Liver (tissue), 9 donors: ENCODE data around the gene CBX2. TPM values are rescaled to one million over a fixed set of nuclear protein-coding genes. Genes with fewer than 3 reads are reported as not detected.

Source experiments
- DNase-seq: peaks from one replicate; pipeline ENCODE4 v3.0.0-alpha.2; 2017; ENCODE audit warnings: low spot score
- H3K27ac ChIP-seq, 2 donors: one replicate each; pipeline ENCODE4 v1.7.0; 2013; ENCODE audit warnings: inconsistent platforms in 2 of 2, low read length in 2 of 2, control low read depth in 1 of 2, low read depth in 1 of 2, mild to moderate bottlenecking in 1 of 2
- H3K27me3 ChIP-seq, 4 donors: one replicate each; pipeline versions ENCODE4 v1.6.1 to v1.7.0; 2013; ENCODE audit warnings: low read length in 3 of 4, inconsistent platforms in 1 of 4, mild to moderate bottlenecking in 1 of 4, moderate library complexity in 1 of 4; ENCODE audit not compliant: control insufficient read depth in 4 of 4, insufficient read depth in 4 of 4
- H3K36me3 ChIP-seq, 4 donors: one replicate each; pipeline versions ENCODE4 v1.6.1 to v1.7.0; 2013; ENCODE audit warnings: low read length in 3 of 4, mild to moderate bottlenecking in 3 of 4, low read depth in 1 of 4, moderate library complexity in 1 of 4; ENCODE audit not compliant: control insufficient read depth in 4 of 4, insufficient read depth in 3 of 4
- H3K4me1 ChIP-seq, 4 donors: one replicate each; pipeline versions ENCODE4 v1.6.1 to v1.7.0; 2013; ENCODE audit warnings: low read length in 3 of 4, mild to moderate bottlenecking in 3 of 4, moderate library complexity in 1 of 4; ENCODE audit not compliant: control insufficient read depth in 4 of 4, insufficient read depth in 4 of 4
- H3K4me3 ChIP-seq, 3 donors: one replicate each; pipeline versions ENCODE4 v1.6.1 to v1.7.0; 2013; ENCODE audit warnings: low read length in 3 of 3, control low read depth in 1 of 3, low read depth in 1 of 3, mild to moderate bottlenecking in 1 of 3
- H3K9ac ChIP-seq, 2 donors: one replicate each; pipeline ENCODE4 v1.7.0; 2013; ENCODE audit warnings: low read length in 2 of 2, mild to moderate bottlenecking in 2 of 2, moderate library complexity in 2 of 2, control low read depth in 1 of 2, low read depth in 1 of 2
- H3K9me3 ChIP-seq, 4 donors: one replicate each; pipeline versions ENCODE4 v1.6.1 to v1.7.0; 2013; ENCODE audit warnings: low read length in 3 of 4; ENCODE audit not compliant: control insufficient read depth in 4 of 4
- EGR1 ChIP-seq, 2 donors: IDR thresholded peaks; 2 replicates each; pipeline ENCODE4 v1.6.1; 2016 to 2018; ENCODE audit warnings: antibody characterized with exemption in 2 of 2, low read depth in 2 of 2
- FOXA1 ChIP-seq: IDR thresholded peaks from 2 replicates; pipeline ENCODE4 v1.6.1; 2016; ENCODE audit warnings: antibody characterized with exemption
- FOXA2 ChIP-seq: IDR thresholded peaks from 2 replicates; pipeline ENCODE4 v1.6.1; 2016; ENCODE audit warnings: antibody characterized with exemption
- GABPA ChIP-seq, 2 donors: IDR thresholded peaks in 1 of 2; conservative IDR thresholded peaks in 1 of 2; 2 replicates each; pipeline ENCODE4 v1.6.1; 2016; ENCODE audit warnings: antibody characterized with exemption in 2 of 2, mild to moderate bottlenecking in 1 of 2, moderate library complexity in 1 of 2
- HNF4G ChIP-seq: IDR thresholded peaks from 2 replicates; pipeline ENCODE4 v1.6.1; 2016; ENCODE audit warnings: antibody characterized with exemption
- JUND ChIP-seq, 2 donors: IDR thresholded peaks; 2 replicates each; pipeline ENCODE4 v1.6.1; 2016; ENCODE audit warnings: antibody characterized with exemption in 2 of 2
- NR2F2 ChIP-seq: IDR thresholded peaks from 2 replicates; pipeline ENCODE4 v1.6.1; 2016; ENCODE audit warnings: antibody characterized with exemption
- SP1 ChIP-seq: IDR thresholded peaks from 2 replicates; pipeline ENCODE4 v1.6.1; 2018; ENCODE audit warnings: antibody characterized with exemption, mild to moderate bottlenecking
- TAF1 ChIP-seq: conservative IDR thresholded peaks from 2 replicates; pipeline ENCODE4 v1.6.1; 2016; ENCODE audit warnings: antibody characterized with exemption, mild to moderate bottlenecking
- YY1 ChIP-seq: IDR thresholded peaks from 2 replicates; pipeline ENCODE4 v1.6.1; 2016; ENCODE audit warnings: antibody characterized with exemption, mild to moderate bottlenecking
- WGBS: extraction: QIAGEN DNeasy Blood & Tissue Kit; methylation state at CpG from one replicate; pipeline ENCODE4 v1.1.7; 2013; 5-methylcytosine and 5-hydroxymethylcytosine counted together
- polyA plus RNA-seq, 2 donors: library from polyadenylated mRNA; stranded (reverse) in 1 of 2; unstranded in 1 of 2; fragments of 200-250 nt in 1 of 2; fragments of >200 nt in 1 of 2; fragmentation: Nextera tagmentation in 1 of 2; extraction: Ambion mirVana in 1 of 2; gene quantifications; one replicate each; pipeline versions ENCODE4 v1.2.1 to v1.2.3, GENCODE V29; 2013 to 2015
- total RNA-seq, 2 donors: library from RNA; depleted of rRNA; stranded (reverse); fragments of >200 nt; gene quantifications; one replicate each; pipeline ENCODE4 v1.2.3, GENCODE V29; 2014
- TF ChIP-seq, protein P1 (sequence below): IDR thresholded peaks from 2 replicates; pipeline ENCODE4 v1.6.1; 2016; ENCODE audit warnings: antibody characterized with exemption, mild to moderate bottlenecking
- TF ChIP-seq, protein P2 (sequence below): IDR thresholded peaks from 2 replicates; pipeline ENCODE4 v1.6.1; 2016; ENCODE audit warnings: antibody characterized with exemption
- TF ChIP-seq, protein P3 (sequence below): IDR thresholded peaks from 2 replicates; pipeline ENCODE4 v1.6.1; 2016; ENCODE audit warnings: antibody characterized with exemption
- donor health status: healthy.
- donor health status: healthy.
- donor health status: healthy.
- donor health status: healthy.
- donor health status: healthy.

The CBX2 gene
- total and polyA plus RNA-seq, 4 donors, result 0.33 to 2.4 (median 0.53) TPM

DNA sequence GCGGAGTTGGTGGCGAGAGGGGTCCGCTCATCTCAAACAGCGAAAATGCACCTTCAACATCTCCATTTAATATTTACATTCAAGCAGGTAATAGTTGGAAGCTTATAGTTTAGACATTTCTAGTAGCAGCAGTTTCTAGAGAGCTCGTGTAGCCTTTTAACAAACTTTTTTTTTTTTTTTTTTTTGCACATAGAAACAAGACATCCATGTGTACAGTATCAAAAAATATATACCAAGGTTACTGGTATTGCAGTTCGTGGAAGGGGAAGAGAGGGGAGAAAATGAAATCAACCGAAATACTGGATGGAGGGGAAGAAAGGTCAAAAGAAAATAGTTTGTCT, 55.1 kb downstream of the CBX2 start:
- H3K27me3 ChIP-seq, result no peaks in the 10 kb centered on the region
- peaks cover 34 to 61% (median 42%) of the 10 kb centered on the region in 4 donors for H3K4me1 ChIP-seq
- H3K9ac ChIP-seq, result peak overlapping the region in 1 of 2 donors; percentile 56
- no peak for DNase-seq
- H3K36me3 ChIP-seq, result peaks cover 0 to 4% (median 1%) of the 10 kb centered on the region in 4 donors
- 52% methylated on average over 7 of the region's 7 CpGs for WGBS
- peak overlapping the region in 1 of 2 donors; percentile 59 for H3K27ac ChIP-seq
- H3K9me3 ChIP-seq, result no peaks in the 10 kb centered on the region
- TF ChIP-seq YY1, result no peak
- TF ChIP-seq SP1, result no peak
- TF ChIP-seq NR2F2, result no peak
- no peak for TF ChIP-seq FOXA1
- peak overlapping the region in 1 of 3 donors; percentile 52 for H3K4me3 ChIP-seq

DNA sequence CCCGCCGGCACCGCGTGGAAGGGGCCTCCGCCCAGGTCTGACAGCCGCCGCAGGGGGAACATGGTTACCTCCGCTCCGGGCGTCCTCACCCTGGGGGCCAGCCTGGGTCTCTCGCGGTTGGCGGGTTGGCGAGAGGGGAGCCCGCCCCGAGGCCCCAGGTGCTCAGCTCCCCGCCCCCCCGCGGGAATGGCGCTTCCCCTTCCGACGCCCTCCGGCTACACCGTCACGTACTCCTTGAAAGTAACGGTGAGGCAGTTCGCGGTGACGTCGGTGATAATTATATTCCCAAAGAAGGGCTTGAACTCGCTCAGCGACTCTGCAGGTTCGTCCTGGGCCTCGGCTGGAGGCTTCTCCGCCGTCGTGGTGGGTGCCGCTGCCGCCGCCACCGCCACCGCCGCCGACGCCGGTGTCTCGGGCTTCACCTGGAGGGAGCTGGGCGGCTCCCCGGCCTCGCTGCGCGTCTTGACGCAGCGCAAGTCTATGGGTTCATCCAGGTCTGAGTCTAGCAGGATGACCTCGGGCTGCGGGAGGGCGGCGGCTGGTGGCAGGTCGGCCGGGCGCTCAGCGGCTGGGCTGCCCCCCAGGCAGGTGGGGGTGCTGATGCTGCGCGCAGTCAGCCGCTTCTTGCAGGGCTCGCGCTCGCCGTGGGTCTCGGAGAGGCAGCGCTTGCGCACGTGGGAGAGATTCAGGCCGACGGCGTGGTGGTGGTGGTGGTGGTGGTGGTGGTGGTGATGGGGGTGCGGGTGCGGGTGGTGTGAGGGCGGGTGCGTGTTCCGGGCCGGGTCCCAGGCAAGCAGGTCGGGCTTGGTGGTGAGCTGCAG, 56.0 kb downstream of the CBX2 start:
- H3K9ac ChIP-seq, result no peak overlapping the region
- H3K4me3 ChIP-seq, result no peak overlapping the region
- no peak overlapping the region for H3K27ac ChIP-seq
- TF ChIP-seq GABPA (IDR thresholded peaks at IDR 0.05 in 1 of 2, conservative IDR thresholded peaks at IDR 0.05 in 1 of 2), result no peak
- TF ChIP-seq, protein P1, sequence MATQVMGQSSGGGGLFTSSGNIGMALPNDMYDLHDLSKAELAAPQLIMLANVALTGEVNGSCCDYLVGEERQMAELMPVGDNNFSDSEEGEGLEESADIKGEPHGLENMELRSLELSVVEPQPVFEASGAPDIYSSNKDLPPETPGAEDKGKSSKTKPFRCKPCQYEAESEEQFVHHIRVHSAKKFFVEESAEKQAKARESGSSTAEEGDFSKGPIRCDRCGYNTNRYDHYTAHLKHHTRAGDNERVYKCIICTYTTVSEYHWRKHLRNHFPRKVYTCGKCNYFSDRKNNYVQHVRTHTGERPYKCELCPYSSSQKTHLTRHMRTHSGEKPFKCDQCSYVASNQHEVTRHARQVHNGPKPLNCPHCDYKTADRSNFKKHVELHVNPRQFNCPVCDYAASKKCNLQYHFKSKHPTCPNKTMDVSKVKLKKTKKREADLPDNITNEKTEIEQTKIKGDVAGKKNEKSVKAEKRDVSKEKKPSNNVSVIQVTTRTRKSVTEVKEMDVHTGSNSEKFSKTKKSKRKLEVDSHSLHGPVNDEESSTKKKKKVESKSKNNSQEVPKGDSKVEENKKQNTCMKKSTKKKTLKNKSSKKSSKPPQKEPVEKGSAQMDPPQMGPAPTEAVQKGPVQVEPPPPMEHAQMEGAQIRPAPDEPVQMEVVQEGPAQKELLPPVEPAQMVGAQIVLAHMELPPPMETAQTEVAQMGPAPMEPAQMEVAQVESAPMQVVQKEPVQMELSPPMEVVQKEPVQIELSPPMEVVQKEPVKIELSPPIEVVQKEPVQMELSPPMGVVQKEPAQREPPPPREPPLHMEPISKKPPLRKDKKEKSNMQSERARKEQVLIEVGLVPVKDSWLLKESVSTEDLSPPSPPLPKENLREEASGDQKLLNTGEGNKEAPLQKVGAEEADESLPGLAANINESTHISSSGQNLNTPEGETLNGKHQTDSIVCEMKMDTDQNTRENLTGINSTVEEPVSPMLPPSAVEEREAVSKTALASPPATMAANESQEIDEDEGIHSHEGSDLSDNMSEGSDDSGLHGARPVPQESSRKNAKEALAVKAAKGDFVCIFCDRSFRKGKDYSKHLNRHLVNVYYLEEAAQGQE, result no peak
- no peak for TF ChIP-seq JUND (IDR thresholded peaks at IDR 0.05)
- TF ChIP-seq FOXA2, result no peak
- TF ChIP-seq SP1, result no peak
- TF ChIP-seq HNF4G, result no peak
- TF ChIP-seq, protein P2, sequence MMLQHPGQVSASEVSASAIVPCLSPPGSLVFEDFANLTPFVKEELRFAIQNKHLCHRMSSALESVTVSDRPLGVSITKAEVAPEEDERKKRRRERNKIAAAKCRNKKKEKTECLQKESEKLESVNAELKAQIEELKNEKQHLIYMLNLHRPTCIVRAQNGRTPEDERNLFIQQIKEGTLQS, result no peak
- no peak for TF ChIP-seq TAF1
- TF ChIP-seq, protein P3, sequence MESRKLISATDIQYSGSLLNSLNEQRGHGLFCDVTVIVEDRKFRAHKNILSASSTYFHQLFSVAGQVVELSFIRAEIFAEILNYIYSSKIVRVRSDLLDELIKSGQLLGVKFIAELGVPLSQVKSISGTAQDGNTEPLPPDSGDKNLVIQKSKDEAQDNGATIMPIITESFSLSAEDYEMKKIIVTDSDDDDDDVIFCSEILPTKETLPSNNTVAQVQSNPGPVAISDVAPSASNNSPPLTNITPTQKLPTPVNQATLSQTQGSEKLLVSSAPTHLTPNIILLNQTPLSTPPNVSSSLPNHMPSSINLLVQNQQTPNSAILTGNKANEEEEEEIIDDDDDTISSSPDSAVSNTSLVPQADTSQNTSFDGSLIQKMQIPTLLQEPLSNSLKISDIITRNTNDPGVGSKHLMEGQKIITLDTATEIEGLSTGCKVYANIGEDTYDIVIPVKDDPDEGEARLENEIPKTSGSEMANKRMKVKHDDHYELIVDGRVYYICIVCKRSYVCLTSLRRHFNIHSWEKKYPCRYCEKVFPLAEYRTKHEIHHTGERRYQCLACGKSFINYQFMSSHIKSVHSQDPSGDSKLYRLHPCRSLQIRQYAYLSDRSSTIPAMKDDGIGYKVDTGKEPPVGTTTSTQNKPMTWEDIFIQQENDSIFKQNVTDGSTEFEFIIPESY, result no peak
- TF ChIP-seq EGR1 (IDR thresholded peaks at IDR 0.05; ENCODE audit: low read depth in 2 of 2), result no peak
- H3K36me3 ChIP-seq, result peaks cover 0 to 4% (median 1%) of the 10 kb centered on the region in 4 donors
- no peak for DNase-seq
- H3K27me3 ChIP-seq, result no peaks in the 10 kb centered on the region
- no peaks in the 10 kb centered on the region for H3K9me3 ChIP-seq
- H3K4me1 ChIP-seq, result peaks cover 34 to 64% (median 42%) of the 10 kb centered on the region in 4 donors
- WGBS, result 94% methylated on average over 83 of the region's 83 CpGs
